SK-N-SH (cell line): ENCODE measurements around the gene UBA5. TPM values are rescaled to one million over a fixed set of nuclear protein-coding genes. Genes with fewer than 3 reads are reported as not detected.

Source experiments
- CTCF ChIA-PET: fragments of 300-600, 350-600 bp; formaldehyde crosslinking; extraction: SDS; loops from one replicate; lab custom pipeline; 2021; lab: Yijun Ruan, JAX
- POLR2A ChIA-PET: fragments of 350-600 bp; sonication (Branson Sonifier 250); formaldehyde crosslinking; extraction: SDS; loops from one replicate; lab custom pipeline; 2020; ENCODE audit warnings: antibody characterized with exemption, inconsistent platforms; lab: Yijun Ruan, JAX
- DNase-seq: peaks from one replicate; pipeline ENCODE4 v3.0.0; 2012
- H2AFZ ChIP-seq: fragments of 200-600 bp; sonication (generic); 2 replicates; pipeline ENCODE4 v1.8.1; 2016; ENCODE audit warnings: antibody characterized with exemption, mild to moderate bottlenecking, low read depth
- H3F3A ChIP-seq: fragments of 200-600 bp; sonication (generic); replicated peaks from 2 replicates; pipeline ENCODE3; 2016; ENCODE audit warnings: antibody characterized with exemption, mild to moderate bottlenecking; ENCODE audit not compliant: insufficient read depth
- H3K27ac ChIP-seq, 2 experiments: fragments of 200-500 bp in 1 of 2; fragments of 200-600 bp in 1 of 2; sonication (Bioruptor generic) in 1 of 2; sonication (generic), shearing (Covaris generic) in 1 of 2; 2 replicates each; pipeline versions ENCODE4 v1.5.1 to v1.6.1; 2014 to 2016; ENCODE audit warnings: low read depth in 2 of 2, inconsistent platforms in 1 of 2, low read length in 1 of 2, mild to moderate bottlenecking in 1 of 2, mixed read lengths in 1 of 2
- H3K27me3 ChIP-seq: fragments of 200-600 bp; sonication (generic), shearing (Covaris generic); 2 replicates; pipeline ENCODE4 v1.6.1; 2016; ENCODE audit warnings: mixed run types; ENCODE audit not compliant: insufficient read depth
- H3K36me3 ChIP-seq, 2 experiments: fragments of 200-500 bp in 1 of 2; fragments of 200-600 bp in 1 of 2; sonication (Bioruptor generic) in 1 of 2; sonication (generic) in 1 of 2; replicated peaks in 1 of 2; 2 replicates each; pipeline versions ENCODE3 to v1.5.1; 2014 to 2016; ENCODE audit warnings: low read length in 1 of 2, mild to moderate bottlenecking in 1 of 2; ENCODE audit not compliant: insufficient read depth in 2 of 2, control insufficient read depth in 1 of 2
- H3K4me1 ChIP-seq, 2 experiments: fragments of 200-500 bp in 1 of 2; fragments of 200-600 bp in 1 of 2; sonication (Bioruptor generic) in 1 of 2; sonication (generic), shearing (Covaris generic) in 1 of 2; 2 replicates each; pipeline versions ENCODE4 v1.5.1 to v1.6.1; 2014 to 2016; ENCODE audit warnings: low read depth in 1 of 2, low read length in 1 of 2, mixed run types in 1 of 2; ENCODE audit not compliant: insufficient read depth in 2 of 2, control insufficient read depth in 1 of 2
- H3K4me2 ChIP-seq: fragments of 200-600 bp; sonication (generic), shearing (Covaris generic); 2 replicates; pipeline ENCODE4 v1.6.1; 2017; ENCODE audit warnings: mixed run types
- H3K4me3 ChIP-seq, 2 experiments: fragments of 200-500 bp in 1 of 2; fragments of 200-600 bp in 1 of 2; sonication (Bioruptor generic) in 1 of 2; sonication (generic), shearing (Covaris generic) in 1 of 2; 2 replicates each; pipeline versions ENCODE4 v1.5.1 to v1.8.1; 2014 to 2016; ENCODE audit warnings: low read depth in 2 of 2, inconsistent platforms in 1 of 2, low read length in 1 of 2, mild to moderate bottlenecking in 1 of 2, mixed read lengths in 1 of 2, moderate library complexity in 1 of 2
- H3K79me2 ChIP-seq: fragments of 200-600 bp; sonication (generic); 2 replicates; pipeline ENCODE4 v1.8.1; 2017; ENCODE audit warnings: mild to moderate bottlenecking; ENCODE audit not compliant: insufficient read depth
- H3K9ac ChIP-seq: fragments of 200-600 bp; sonication (generic); 2 replicates; pipeline ENCODE4 v1.6.1; 2017; ENCODE audit warnings: mixed run types
- H3K9me2 ChIP-seq: fragments of 200-600 bp; sonication (generic); 2 replicates; pipeline ENCODE4 v1.6.1; 2017; ENCODE audit warnings: mixed run types
- H3K9me3 ChIP-seq: fragments of 200-600 bp; sonication (generic); 2 replicates; pipeline ENCODE4 v1.6.1; 2017; ENCODE audit warnings: mixed run types, mild to moderate bottlenecking, moderate library complexity
- H4K20me1 ChIP-seq: fragments of 200-600 bp; sonication (generic); 2 replicates; pipeline ENCODE4 v1.6.1; 2017; ENCODE audit warnings: mild to moderate bottlenecking, mixed run types; ENCODE audit not compliant: insufficient read depth
- CHD2 ChIP-seq: fragments of 150-350 bp; IDR thresholded peaks from 2 replicates; pipeline ENCODE4 v1.6.1; 2018; ENCODE audit warnings: low read length; ENCODE audit not compliant: partially characterized antibody
- EP300 ChIP-seq, 2 experiments: IDR thresholded peaks; 2 replicates each; pipeline versions ENCODE4 v1.4.0 to v1.6.1; 2012; ENCODE audit warnings: borderline replicate concordance in 1 of 2, low read depth in 1 of 2, low read length in 1 of 2
- EZH2phosphoT487 ChIP-seq: fragments of 200-600 bp; sonication (generic); IDR thresholded peaks from 2 replicates; pipeline ENCODE4 v1.6.1; 2017; ENCODE audit warnings: low read depth, mixed run types, mild to moderate bottlenecking, antibody characterized with exemption, moderate library complexity, borderline replicate concordance
- FOSL2 ChIP-seq: IDR thresholded peaks from 2 replicates; pipeline ENCODE4 v1.4.0; 2012; ENCODE audit warnings: low read depth, mild to moderate bottlenecking, moderate library complexity, borderline replicate concordance
- FOXM1 ChIP-seq: IDR thresholded peaks from 2 replicates; pipeline ENCODE4 v1.4.0; 2012; ENCODE audit warnings: low read depth, mild to moderate bottlenecking
- GATA2 ChIP-seq: sonication (generic); formaldehyde crosslinking; IDR thresholded peaks from 2 replicates; pipeline ENCODE4 v1.5.0; 2020; ENCODE audit warnings: mild to moderate bottlenecking, missing genetic modification reagents
- MAX ChIP-seq: IDR thresholded peaks from 2 replicates; pipeline ENCODE4 v1.4.0; 2012; ENCODE audit warnings: low read depth
- NFIC ChIP-seq: IDR thresholded peaks from 2 replicates; pipeline ENCODE4 v1.4.0; 2012; ENCODE audit warnings: borderline replicate concordance
- RAD21 ChIP-seq: IDR thresholded peaks from 2 replicates; pipeline ENCODE4 v1.6.1; 2012; ENCODE audit warnings: mild to moderate bottlenecking, low read length
- RCOR1 ChIP-seq: fragments of 150-350 bp; IDR thresholded peaks from 2 replicates; pipeline ENCODE4 v1.6.1; 2017; ENCODE audit warnings: antibody characterized with exemption, low read length
- REST ChIP-seq: IDR thresholded peaks from 2 replicates; pipeline ENCODE4 v1.6.1; 2012; ENCODE audit warnings: mild to moderate bottlenecking, low read depth, low read length, moderate library complexity
- RFX5 ChIP-seq: IDR thresholded peaks from 2 replicates; pipeline ENCODE4 v1.6.1; 2012; ENCODE audit warnings: mild to moderate bottlenecking, improper control_type of control experiment, low read length
- SIN3A ChIP-seq: IDR thresholded peaks from 2 replicates; pipeline ENCODE4 v1.6.1; 2012; ENCODE audit warnings: low read depth, mild to moderate bottlenecking, low read length, moderate library complexity, borderline replicate concordance
- TCF12 ChIP-seq: IDR thresholded peaks from 2 replicates; pipeline ENCODE4 v1.4.0; 2012
- WGBS: methylation state at CpG from one replicate; pipeline ENCODE4 v1.1.6; 2017; ENCODE audit warnings: low lambda C conversion rate; 5-methylcytosine and 5-hydroxymethylcytosine counted together
- polyA plus RNA-seq, 3 experiments: library from polyadenylated mRNA; depleted of rRNA; stranded (reverse); fragments of >200 nt; gene quantifications; 2 replicates each; pipeline ENCODE4 v1.2.3, GENCODE V29; 2012

The UBA5 gene
- polyA plus RNA-seq, 1 of the 3 experiments (the other 2 are of a cell fraction): 38.3 TPM

- H3K4me2 ChIP-seq: no peak overlapping the region
- H3K36me3 ChIP-seq: peaks cover 84 to 85% of the 10 kb centered on the region in 2 experiments
- 89% methylated on average over 5 of the region's 5 CpGs for WGBS
- ChIA-PET POLR2A (no interaction called here), CTCF (no interaction called here)
- TF ChIP-seq GATA2: no peak
- TF ChIP-seq RCOR1: no peak
- TF ChIP-seq RFX5: no peak
- TF ChIP-seq RAD21: no peak
- no peak for TF ChIP-seq SIN3A
- no peak for TF ChIP-seq TCF12
- no peak for TF ChIP-seq NFIC
- no peaks in the 10 kb centered on the region for H4K20me1 ChIP-seq
- H3K4me1 ChIP-seq: no peaks in the 10 kb centered on the region; a peak in 1 of 4 replicates
- peaks cover 22% of the 10 kb centered on the region; the same call in 1 of the 2 replicates for H3K79me2 ChIP-seq
- H3K27me3 ChIP-seq: no peaks in the 10 kb centered on the region
- no peak for DNase-seq
- no peak overlapping the region for H2AFZ ChIP-seq
- H3K9me3 ChIP-seq: no peaks in the 10 kb centered on the region
- H3K9me2 ChIP-seq: no peaks in the 10 kb centered on the region
- no peak overlapping the region for H3K9ac ChIP-seq
- H3K4me3 ChIP-seq: no peak overlapping the region
- no peak overlapping the region for H3K27ac ChIP-seq
- H3F3A ChIP-seq: peaks cover 6% of the 10 kb centered on the region
Measured at GRCh38 chr3:132713977-132714727, 54.0 kb downstream of the UBA5 start.

GRCh38 chr3:132716372-132716771 is 56.2 kb downstream of the UBA5 start:
- ChIA-PET CTCF (interaction anchor here (1.3 to 1.6 kb wide), 2 partner anchors 10 to 32 kb away, joined by 4 to 5 read pairs; no protein-coding TSS in a partner anchor), POLR2A (no interaction called here)
- H3F3A ChIP-seq: peaks cover 2% of the 10 kb centered on the region
- H3K27ac ChIP-seq: no peak overlapping the region
- no peak overlapping the region for H3K4me3 ChIP-seq
- no peak overlapping the region for H3K9ac ChIP-seq
- H4K20me1 ChIP-seq: peaks cover 13% of the 10 kb centered on the region; the same call in 1 of the 2 replicates
- H3K4me1 ChIP-seq: peaks cover 0 to 5% of the 10 kb centered on the region in 2 experiments; a peak in 2 of 4 replicates
- no peaks in the 10 kb centered on the region for H3K27me3 ChIP-seq
- peaks cover 42% of the 10 kb centered on the region for H3K79me2 ChIP-seq
- TF ChIP-seq EZH2phosphoT487 (no peak), FOXM1 (no peak), GATA2 (no peak), FOSL2 (no peak), CHD2 (no peak), RFX5 (no peak), REST (no peak), EP300 (IDR thresholded peaks at IDR 0.05; ENCODE audit: borderline replicate concordance in 1 of 2, low read depth in 1 of 2, low read length in 1 of 2) (no peak), SIN3A (no peak), NFIC (no peak), MAX (no peak)
- H2AFZ ChIP-seq: no peak overlapping the region
- peaks cover 68% of the 10 kb centered on the region in 2 experiments for H3K36me3 ChIP-seq
- H3K9me2 ChIP-seq: no peaks in the 10 kb centered on the region
- H3K4me2 ChIP-seq: no peak overlapping the region
- DNase-seq: no peak
- no peaks in the 10 kb centered on the region for H3K9me3 ChIP-seq
